Upper lobe of left lung (tissue), 4 donors: ENCODE results near the gene GNAS.

Experiments used
- POLR2A ChIP-seq, 4 donors: fragments of 450-650 bp; IDR thresholded peaks; one replicate each; pipeline ENCODE4 v1.5.1; 2016 to 2017; ENCODE audit warnings: antibody characterized with exemption in 4 of 4, mild to moderate bottlenecking in 2 of 4
- POLR2AphosphoS5 ChIP-seq, 2 donors: sonication (generic); formaldehyde crosslinking; IDR thresholded peaks; one replicate each; pipeline ENCODE4 v1.5.1; 2017; ENCODE audit warnings: antibody characterized with exemption in 2 of 2
- TF ChIP-seq, protein P1 (sequence below), 6 experiments: fragments of 450-650 bp in 4 of 6; fragments of 200-600 bp in 2 of 6; sonication (generic) in 2 of 6; IDR thresholded peaks; one replicate each; pipeline ENCODE4 v1.5.1; 2016 to 2019; ENCODE audit warnings: antibody characterized with exemption in 6 of 6

- TF ChIP-seq, protein P1, sequence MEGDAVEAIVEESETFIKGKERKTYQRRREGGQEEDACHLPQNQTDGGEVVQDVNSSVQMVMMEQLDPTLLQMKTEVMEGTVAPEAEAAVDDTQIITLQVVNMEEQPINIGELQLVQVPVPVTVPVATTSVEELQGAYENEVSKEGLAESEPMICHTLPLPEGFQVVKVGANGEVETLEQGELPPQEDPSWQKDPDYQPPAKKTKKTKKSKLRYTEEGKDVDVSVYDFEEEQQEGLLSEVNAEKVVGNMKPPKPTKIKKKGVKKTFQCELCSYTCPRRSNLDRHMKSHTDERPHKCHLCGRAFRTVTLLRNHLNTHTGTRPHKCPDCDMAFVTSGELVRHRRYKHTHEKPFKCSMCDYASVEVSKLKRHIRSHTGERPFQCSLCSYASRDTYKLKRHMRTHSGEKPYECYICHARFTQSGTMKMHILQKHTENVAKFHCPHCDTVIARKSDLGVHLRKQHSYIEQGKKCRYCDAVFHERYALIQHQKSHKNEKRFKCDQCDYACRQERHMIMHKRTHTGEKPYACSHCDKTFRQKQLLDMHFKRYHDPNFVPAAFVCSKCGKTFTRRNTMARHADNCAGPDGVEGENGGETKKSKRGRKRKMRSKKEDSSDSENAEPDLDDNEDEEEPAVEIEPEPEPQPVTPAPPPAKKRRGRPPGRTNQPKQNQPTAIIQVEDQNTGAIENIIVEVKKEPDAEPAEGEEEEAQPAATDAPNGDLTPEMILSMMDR (IDR thresholded peaks at IDR 0.05) = no peak
- TF ChIP-seq POLR2A (IDR thresholded peaks at IDR 0.05) = no peak
- TF ChIP-seq POLR2AphosphoS5 (IDR thresholded peaks at IDR 0.05) = no peak
Observed at GRCh38 chr20:58839991-58840747, 12.3 kb upstream of the GNAS start.
